Stimulated activated CD8-positive, alpha-beta memory T cell treated with anti-CD3 and anti-CD28 coated beads, Interleukin-12 subunit alpha, Interleukin-12 subunit beta, amount 100 ng/mL, for 4 hours (primary cell): Measurements from ENCODE around the gene SLC25A47.

ENCODE experiments used
- DNase-seq: peaks from one replicate; pipeline ENCODE4 v3.0.0-alpha.2; 2020; ENCODE audit warnings: low read depth

Gene SLC25A47

GRCh38 chr14:100346306-100347091 is 23.4 kb downstream of the SLC25A47 start:
- DNase-seq = no peak

- DNase-seq = no peak
These were observed 25.2 kb downstream of the SLC25A47 start for GRCh38 chr14:100348253-100348729.

- no peak for DNase-seq
These were observed 25.9 kb downstream of the SLC25A47 start for GRCh38 chr14:100348784-100349685.

DNA sequence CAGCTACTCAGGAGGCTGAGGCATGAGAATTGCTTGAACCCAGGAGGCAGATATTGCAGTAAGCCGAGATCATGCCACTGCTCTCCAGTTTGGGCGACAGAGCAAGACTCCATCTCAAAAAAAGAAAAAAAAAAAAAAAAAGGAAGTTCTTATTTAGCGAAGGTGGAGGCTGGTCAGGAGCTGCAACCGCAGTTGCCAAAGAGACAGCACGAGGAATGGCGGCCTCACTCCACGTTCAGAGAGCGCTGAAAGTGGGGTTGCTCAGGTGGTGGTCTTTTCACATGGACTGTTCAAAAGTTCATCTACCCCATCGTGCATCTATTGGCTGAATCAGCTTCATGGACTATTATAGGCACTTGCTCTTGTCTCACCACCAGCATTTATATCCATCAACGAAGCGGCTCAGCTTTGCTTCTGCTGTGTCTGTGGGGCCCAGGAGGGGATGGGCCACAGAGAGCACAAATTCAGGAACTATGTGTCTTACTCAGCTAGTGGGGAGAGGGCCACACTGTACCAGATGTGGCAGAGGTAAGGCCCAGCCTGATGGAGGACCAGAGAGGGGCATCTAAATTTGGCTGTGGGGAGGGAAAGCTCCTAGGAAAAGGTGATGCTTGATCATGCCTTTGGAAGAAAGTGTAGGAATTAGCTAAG is 27.3 kb downstream of the SLC25A47 start:
- no peak for DNase-seq

GRCh38 chr14:100350986-100351385 is 27.8 kb downstream of the SLC25A47 start:
- DNase-seq = no peak

DNA sequence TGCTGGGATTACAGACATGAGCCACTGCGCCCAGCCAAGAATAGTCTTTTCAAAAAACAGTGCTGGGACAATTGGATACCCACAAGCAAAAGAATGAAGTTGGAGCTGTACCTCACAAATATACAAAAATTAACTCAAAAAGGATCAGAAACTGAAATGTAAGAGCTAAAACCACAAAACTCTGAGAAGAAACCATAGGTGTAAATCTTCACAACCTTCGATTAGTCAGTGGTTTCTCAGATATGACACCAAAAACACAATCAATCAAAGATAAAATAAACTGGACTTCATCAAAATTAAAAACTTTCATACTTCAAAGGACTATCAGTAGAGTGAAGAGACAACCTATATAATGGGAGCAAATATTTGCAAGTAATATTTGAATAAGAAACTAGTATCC is 35.3 kb downstream of the SLC25A47 start:
- DNase-seq = no peak

DNA sequence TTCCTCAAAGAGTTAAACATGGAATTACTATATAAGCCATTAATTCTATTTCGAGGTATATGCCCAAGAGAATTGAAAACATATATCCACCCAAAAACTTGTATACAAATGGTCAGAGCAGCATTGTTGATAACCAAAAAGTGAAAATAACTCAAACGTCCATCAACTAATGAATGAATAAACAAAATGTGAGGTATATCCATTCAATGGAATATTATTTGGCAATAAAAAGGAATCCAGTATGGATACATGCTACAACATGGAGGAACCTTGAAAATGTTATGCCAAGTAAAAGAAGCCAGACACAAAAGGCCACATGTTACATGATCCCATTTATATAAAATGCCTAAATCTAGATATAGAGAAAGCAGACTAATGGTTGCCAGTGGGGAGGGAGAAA is 36.0 kb downstream of the SLC25A47 start:
- no peak for DNase-seq

DNA sequence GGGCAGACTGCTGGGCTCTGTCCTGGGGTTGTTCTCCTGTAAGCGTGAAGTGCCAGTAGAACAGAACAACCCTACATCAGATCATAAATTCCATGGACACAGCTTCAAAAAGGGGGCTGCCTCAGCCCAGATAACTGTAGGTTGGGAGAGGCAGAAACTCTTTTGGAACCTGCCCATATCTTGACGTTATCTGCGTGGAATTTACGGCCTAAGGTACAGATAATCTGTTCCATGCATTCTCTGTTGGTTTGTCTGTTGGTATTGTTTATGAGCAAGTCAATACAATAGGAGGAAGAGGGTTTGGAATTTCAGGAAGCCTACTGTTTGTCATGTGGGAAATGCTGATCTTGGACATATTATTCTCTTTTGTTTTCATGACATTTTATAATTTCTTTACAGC is 36.7 kb downstream of the SLC25A47 start:
- no peak for DNase-seq

DNA sequence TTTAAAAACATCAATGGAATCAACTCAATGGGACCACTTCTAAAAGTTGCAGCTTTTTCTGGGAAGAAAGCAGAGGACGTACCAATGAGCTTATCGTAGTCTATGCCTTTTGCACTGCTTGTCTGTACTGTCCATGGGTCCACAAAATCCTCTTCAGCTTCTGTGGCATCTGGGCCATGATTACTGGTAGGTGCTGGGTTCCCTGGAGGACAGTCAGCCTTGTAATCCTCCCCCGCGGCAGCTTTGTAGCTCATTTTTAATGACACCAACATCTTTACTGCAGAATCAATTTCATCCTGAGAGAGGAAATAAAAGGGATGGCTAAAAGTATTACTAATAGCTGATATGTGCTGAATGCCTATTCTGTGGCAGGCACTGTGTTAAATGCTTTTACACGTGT is 38.5 kb downstream of the SLC25A47 start:
- DNase-seq = no peak

- DNase-seq = no peak
These were observed 39.3 kb downstream of the SLC25A47 start for GRCh38 chr14:100362311-100362927.

DNA sequence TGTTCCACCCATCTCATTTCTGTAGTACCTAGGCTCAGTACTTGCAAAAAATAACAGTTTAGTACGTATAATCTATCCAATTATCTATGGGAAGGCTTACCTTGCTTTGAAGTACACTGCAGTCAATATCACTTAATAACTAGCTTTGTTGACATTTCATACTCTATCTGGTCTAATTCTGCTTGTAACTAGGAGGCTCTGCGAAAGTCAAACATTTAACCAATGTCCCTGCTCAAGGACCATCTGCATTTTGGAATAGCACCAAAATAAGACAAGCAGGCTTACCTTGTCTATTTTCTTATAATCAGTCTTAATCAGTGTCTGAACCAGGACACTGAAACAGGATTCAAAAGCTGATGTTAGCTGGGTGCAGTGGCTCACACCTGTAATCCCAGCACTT is 39.9 kb downstream of the SLC25A47 start:
- no peak for DNase-seq

GRCh38 chr14:100364403-100364802 is 41.3 kb downstream of the SLC25A47 start:
- DNase-seq = no peak

- no peak for DNase-seq
These were observed 42.6 kb downstream of the SLC25A47 start for GRCh38 chr14:100365741-100366140.

DNA sequence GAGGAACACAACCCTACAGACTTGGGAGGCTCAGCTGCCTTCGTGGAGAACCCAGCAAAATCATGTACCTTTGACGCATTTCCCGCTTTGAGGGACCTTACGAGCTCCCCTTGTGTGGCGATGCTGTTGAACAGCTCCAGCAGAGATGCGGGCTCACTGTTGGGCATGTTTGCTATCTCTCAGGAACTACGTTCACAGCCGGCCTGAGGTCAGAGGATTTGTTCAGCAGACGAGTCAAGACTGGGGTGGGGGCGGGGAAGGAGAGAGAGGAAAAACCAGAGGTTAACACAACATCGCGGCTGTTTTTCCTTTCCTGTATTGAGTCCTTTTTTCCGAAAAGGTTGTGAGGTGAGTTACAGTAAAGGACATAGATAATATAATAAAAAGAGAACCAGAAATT is 45.9 kb downstream of the SLC25A47 start:
- DNase-seq = no peak

DNA sequence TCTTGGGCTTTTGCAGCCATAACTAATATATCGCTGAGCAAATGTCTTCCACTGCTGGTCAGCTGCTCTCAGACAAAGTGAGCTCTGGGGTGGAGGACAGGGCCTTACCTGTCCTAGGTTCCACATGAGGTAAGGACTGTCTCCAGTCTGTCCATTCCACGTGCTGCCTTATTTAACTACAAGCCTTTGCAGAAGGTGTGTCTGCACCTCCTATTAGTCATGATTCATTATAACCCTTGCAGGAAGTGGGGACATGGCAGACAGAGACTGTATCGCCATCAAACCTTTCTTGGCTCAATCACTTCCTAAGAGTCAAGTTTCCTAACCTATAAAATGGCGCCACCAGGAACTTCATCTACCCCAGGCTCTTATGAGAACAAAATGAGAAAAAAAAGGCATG is 46.9 kb downstream of the SLC25A47 start:
- DNase-seq = no peak

- no peak for DNase-seq
These were observed 48.6 kb downstream of the SLC25A47 start for GRCh38 chr14:100371773-100372172.

DNA sequence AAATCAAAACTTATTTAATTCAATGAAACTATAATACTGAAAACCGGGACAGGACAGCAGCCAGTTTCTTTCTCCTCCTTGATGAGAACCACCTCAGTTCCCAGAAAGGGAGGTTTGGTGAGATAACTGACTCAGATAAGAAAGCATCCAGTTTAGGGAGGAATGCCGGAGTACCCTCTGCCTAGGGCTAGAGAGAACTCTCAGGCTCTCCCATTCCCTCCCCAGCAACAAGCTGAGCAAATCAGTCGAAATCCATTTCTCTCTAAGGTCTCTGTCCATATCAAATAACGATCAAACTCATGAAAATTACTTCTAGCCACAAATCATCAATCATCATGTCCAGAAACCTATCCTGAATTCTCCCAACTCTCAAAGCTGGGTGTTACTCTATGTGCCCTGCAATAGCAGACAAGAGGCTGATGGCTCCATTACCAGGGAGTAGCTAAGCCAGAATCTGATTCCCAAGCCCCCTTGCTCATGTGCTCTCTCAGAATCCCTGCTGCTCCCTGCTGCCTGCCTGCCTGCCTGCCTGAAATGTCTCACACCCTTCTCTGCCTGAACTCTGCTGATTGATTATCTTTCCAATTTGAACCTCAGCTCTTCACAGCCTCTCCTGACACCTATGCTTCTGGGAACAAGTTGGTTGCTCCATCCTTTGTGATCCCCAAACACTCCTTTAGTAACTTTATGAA is 49.4 kb downstream of the SLC25A47 start:
- no peak for DNase-seq

DNA sequence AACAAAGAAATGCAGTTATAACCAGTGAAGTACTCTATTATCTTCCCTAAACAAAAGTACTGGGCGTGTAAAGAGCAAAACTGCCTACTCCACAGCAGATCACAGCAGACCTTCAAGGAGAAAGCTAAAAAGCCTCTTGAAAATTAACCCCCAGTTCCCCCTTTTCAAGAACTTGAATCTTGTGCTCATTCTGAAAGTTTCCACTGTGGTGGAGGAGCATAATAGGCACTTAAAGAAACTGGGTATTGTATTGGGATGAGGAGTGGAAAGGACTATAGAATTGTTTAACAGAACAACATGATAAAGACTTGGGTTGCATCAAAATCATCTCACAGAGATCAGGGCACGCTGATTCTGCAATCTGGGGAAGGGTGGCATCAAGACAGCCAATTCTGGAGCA is 51.1 kb downstream of the SLC25A47 start:
- DNase-seq = no peak

- DNase-seq = no peak
These were observed 51.7 kb downstream of the SLC25A47 start for GRCh38 chr14:100374876-100375265.

DNA sequence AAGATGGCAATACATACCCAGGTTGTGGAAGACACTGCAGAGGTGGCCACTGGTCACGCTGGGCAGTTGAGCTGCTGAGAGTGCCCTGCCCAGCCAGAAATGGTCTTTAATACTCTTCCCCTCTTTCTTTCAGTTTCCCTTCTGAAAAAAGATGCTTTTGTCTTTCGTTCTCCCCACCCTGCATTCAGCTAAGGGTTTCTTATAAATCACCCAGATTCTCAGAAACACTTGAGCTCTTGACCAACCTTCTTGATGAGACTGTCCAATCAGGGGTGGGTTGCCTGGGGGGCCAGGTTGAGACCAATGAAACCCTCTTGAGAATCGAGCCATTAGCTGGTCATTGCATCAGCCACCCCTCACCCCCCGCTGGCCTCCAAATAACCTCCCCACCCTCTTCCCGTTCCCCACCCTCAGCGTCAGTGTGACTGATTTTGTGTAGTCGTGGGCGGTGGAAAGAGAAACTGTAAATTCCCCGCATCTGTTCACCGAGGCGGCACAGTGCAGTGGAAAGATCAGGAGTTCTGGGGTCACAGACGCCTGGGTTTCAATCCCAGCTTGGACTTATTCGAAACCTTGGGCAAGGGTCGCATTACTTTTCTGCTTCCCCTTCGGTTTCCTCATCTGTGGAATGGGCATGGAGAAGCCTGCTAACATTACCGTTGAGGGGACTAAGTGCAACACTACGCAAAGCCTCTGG is 52.3 kb downstream of the SLC25A47 start:
- peak; percentile 65 for DNase-seq
